T follicular helper cell (primary cell): ENCODE data around the gene PVRIG.
"Not testable (repeated sequence)": the region's sequence is repeated elsewhere in the genome, so short reads cannot be mapped to it uniquely, and the experiment has no call there.

Experiments used
- DNase-seq: peaks from one replicate; pipeline ENCODE4 v3.0.0-alpha.2; 2020; ENCODE audit warnings: low read depth

The PVRIG gene

GRCh38 chr7:100195222-100195621 is 24.5 kb upstream of the PVRIG start:
- no peak for DNase-seq

GRCh38 chr7:100195901-100196322 is 23.8 kb upstream of the PVRIG start:
- DNase-seq, result not testable (repeated sequence)

- DNase-seq, result no peak
Measured at GRCh38 chr7:100198266-100198665, 21.5 kb upstream of the PVRIG start.

GRCh38 chr7:100200693-100201092 is 19.1 kb upstream of the PVRIG start:
- DNase-seq, result no peak

- DNase-seq, result no peak
Measured at GRCh38 chr7:100204454-100204853, 15.3 kb upstream of the PVRIG start.

- DNase-seq, result no peak
Measured at GRCh38 chr7:100208911-100209408, 10.8 kb upstream of the PVRIG start.

GRCh38 chr7:100209493-100209892 is 10.3 kb upstream of the PVRIG start:
- no peak for DNase-seq

- no peak for DNase-seq
Measured at GRCh38 chr7:100210805-100211204, 8.9 kb upstream of the PVRIG start.

GRCh38 chr7:100211342-100211780 is 8.4 kb upstream of the PVRIG start:
- no peak for DNase-seq

GRCh38 chr7:100212631-100213286 is 7.0 kb upstream of the PVRIG start:
- no peak for DNase-seq

GRCh38 chr7:100213672-100214071 is 6.1 kb upstream of the PVRIG start:
- no peak for DNase-seq

- DNase-seq, result not testable (repeated sequence)
Measured at GRCh38 chr7:100214356-100214755, 5.4 kb upstream of the PVRIG start.

- no peak for DNase-seq
Measured at GRCh38 chr7:100215895-100216294, 3.9 kb upstream of the PVRIG start.

- peak; percentile 48 for DNase-seq
Measured at GRCh38 chr7:100217934-100218333, 1.8 kb upstream of the PVRIG start.

GRCh38 chr7:100219271-100219737 is 445 bp upstream of the PVRIG start:
- no peak for DNase-seq

- no peak for DNase-seq
Measured at GRCh38 chr7:100220586-100221230, 959 bp downstream of the PVRIG start.

- peak; percentile 76 for DNase-seq
Measured at GRCh38 chr7:100221231-100221718, 1.5 kb downstream of the PVRIG start.

GRCh38 chr7:100221767-100222444 is 2.2 kb downstream of the PVRIG start:
- DNase-seq, result peak; percentile 27

- no peak for DNase-seq
Measured at GRCh38 chr7:100222445-100223132, 2.8 kb downstream of the PVRIG start.

GRCh38 chr7:100223376-100223927 is 3.7 kb downstream of the PVRIG start:
- not testable (repeated sequence) for DNase-seq

GRCh38 chr7:100224891-100225290 is 5.1 kb downstream of the PVRIG start:
- not testable (repeated sequence) for DNase-seq
